Fibroblast of lung (primary cell): Measurements from ENCODE around the gene D2HGDH. TPM values are rescaled to one million over a fixed set of nuclear protein-coding genes. Genes with fewer than 3 reads are reported as not detected.

Source experiments
- DNase-seq, 2 donors: peaks; one replicate each; pipeline versions ENCODE4 v3.0.0 to v3.0.0-alpha.2; 2010; ENCODE audit warnings: low read depth in 2 of 2
- H2AFZ ChIP-seq: 2 replicates; pipeline ENCODE4 v1.5.1; 2012; ENCODE audit warnings: low read length, control low read depth, inconsistent platforms
- H3K27ac ChIP-seq: 2 replicates; pipeline ENCODE4 v1.5.1; 2011; ENCODE audit warnings: low read length, control low read depth; ENCODE audit not compliant: insufficient read depth
- H3K27me3 ChIP-seq: 2 replicates; pipeline ENCODE4 v1.5.1; 2011; ENCODE audit warnings: mild to moderate bottlenecking, low read length; ENCODE audit not compliant: control insufficient read depth, insufficient read depth
- H3K36me3 ChIP-seq: 2 replicates; pipeline ENCODE4 v1.5.1; 2011; ENCODE audit warnings: low read length; ENCODE audit not compliant: control insufficient read depth, insufficient read depth
- H3K4me1 ChIP-seq: 2 replicates; pipeline ENCODE4 v1.5.1; 2011; ENCODE audit warnings: low read length; ENCODE audit not compliant: control insufficient read depth, insufficient read depth; ENCODE audit errors: extremely low read depth
- H3K4me2 ChIP-seq: 2 replicates; pipeline ENCODE4 v1.5.1; 2011; ENCODE audit warnings: low read length, control low read depth; ENCODE audit not compliant: insufficient read depth; ENCODE audit errors: extremely low read depth
- H3K4me3 ChIP-seq, 4 experiments: fragments of 200-600 bp in 1 of 4; sonication (generic) in 1 of 4; replicated peaks in 1 of 4; 2 replicates each; pipeline ENCODE4 v1.5.1; 2011 to 2016; ENCODE audit warnings: low read length in 4 of 4, low read depth in 3 of 4, mild to moderate bottlenecking in 3 of 4, control low read depth in 2 of 4, inconsistent platforms in 1 of 4, mixed read lengths in 1 of 4; ENCODE audit not compliant: insufficient read depth in 1 of 4; ENCODE audit errors: control extremely low read depth in 1 of 4
- H3K79me2 ChIP-seq: 2 replicates; pipeline ENCODE4 v1.5.1; 2012; ENCODE audit warnings: mild to moderate bottlenecking, low read length, inconsistent platforms; ENCODE audit not compliant: control insufficient read depth, insufficient read depth
- H3K9ac ChIP-seq: 2 replicates; pipeline ENCODE4 v1.5.1; 2011; ENCODE audit warnings: mild to moderate bottlenecking, low read length, control low read depth; ENCODE audit not compliant: insufficient read depth
- H3K9me3 ChIP-seq: 2 replicates; pipeline ENCODE4 v1.5.1; 2012; ENCODE audit warnings: low read depth, low read length; ENCODE audit not compliant: control insufficient read depth, insufficient read depth
- H4K20me1 ChIP-seq: 2 replicates; pipeline ENCODE4 v1.5.1; 2011; ENCODE audit warnings: low read length; ENCODE audit not compliant: control insufficient read depth, insufficient read depth; ENCODE audit errors: extremely low read depth
- EZH2 ChIP-seq: IDR thresholded peaks from 2 replicates; pipeline ENCODE4 v1.5.1; 2012; ENCODE audit warnings: low read length, control low read depth, mild to moderate bottlenecking; ENCODE audit errors: missing control alignments
- polyA plus RNA-seq, 2 donors: library from polyadenylated mRNA; depleted of rRNA in 1 of 2; stranded (reverse) in 1 of 2; unstranded in 1 of 2; fragments of >200 nt; gene quantifications; 2 replicates each; pipeline ENCODE4 v1.2.1, GENCODE V29; 2011 to 2012; ENCODE audit warnings: missing spikeins in 1 of 2
- total RNA-seq: library from RNA; depleted of rRNA; stranded (reverse); fragments of >200 nt; gene quantifications from 2 replicates; pipeline ENCODE4 v1.2.1, GENCODE V29; 2014
- TF ChIP-seq, protein P1 (sequence below), 2 donors: IDR thresholded peaks in 1 of 2; conservative IDR thresholded peaks in 1 of 2; 1 replicate in 1 of 2; 2 replicates in 1 of 2; pipeline ENCODE4 v1.5.1; 2011 to 2012; ENCODE audit warnings: low read length in 2 of 2, control low read depth in 1 of 2, inconsistent platforms in 1 of 2, low read depth in 1 of 2, mild to moderate bottlenecking in 1 of 2

D2HGDH gene
- total and polyA plus RNA-seq, 2 donors (not counting 1 experiment from before 2014, with no cell fraction given), result 5.7 to 28.4 TPM

DNA sequence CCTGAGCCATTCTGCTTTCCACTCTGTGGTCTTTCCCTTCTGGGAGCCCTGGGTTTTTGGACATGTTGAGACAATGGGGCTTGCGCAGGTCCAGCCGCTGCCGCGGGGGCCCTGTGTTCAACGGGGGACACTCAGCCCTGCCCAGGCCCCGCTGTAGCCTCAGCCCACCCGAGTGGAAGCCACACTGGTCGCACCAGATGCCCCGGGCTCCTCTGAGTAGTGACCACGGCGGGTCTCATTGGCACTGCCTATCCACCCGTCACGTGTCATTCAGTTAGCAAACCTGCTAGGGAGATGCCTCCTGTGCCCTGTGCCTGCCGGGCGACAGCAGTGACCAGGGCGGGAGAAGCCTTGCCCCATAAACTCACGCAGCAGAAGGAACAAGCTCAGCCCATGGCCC lies 19.1 kb downstream of the D2HGDH start:
- Histone ChIP-seq H3K4me2 (no peak overlapping the region), H3K9me3 (no peaks in the 10 kb centered on the region), H3K27me3 (no peaks in the 10 kb centered on the region), H3K79me2 (no peaks in the 10 kb centered on the region), H3K36me3 (peaks cover 15% of the 10 kb centered on the region), H2AFZ (no peak overlapping the region), H4K20me1 (no peaks in the 10 kb centered on the region), H3K4me3 (no peak overlapping the region), H3K9ac (no peak overlapping the region), H3K27ac (no peak overlapping the region), H3K4me1 (no peaks in the 10 kb centered on the region)
- DNase-seq, result no peak
- TF ChIP-seq, protein P1, sequence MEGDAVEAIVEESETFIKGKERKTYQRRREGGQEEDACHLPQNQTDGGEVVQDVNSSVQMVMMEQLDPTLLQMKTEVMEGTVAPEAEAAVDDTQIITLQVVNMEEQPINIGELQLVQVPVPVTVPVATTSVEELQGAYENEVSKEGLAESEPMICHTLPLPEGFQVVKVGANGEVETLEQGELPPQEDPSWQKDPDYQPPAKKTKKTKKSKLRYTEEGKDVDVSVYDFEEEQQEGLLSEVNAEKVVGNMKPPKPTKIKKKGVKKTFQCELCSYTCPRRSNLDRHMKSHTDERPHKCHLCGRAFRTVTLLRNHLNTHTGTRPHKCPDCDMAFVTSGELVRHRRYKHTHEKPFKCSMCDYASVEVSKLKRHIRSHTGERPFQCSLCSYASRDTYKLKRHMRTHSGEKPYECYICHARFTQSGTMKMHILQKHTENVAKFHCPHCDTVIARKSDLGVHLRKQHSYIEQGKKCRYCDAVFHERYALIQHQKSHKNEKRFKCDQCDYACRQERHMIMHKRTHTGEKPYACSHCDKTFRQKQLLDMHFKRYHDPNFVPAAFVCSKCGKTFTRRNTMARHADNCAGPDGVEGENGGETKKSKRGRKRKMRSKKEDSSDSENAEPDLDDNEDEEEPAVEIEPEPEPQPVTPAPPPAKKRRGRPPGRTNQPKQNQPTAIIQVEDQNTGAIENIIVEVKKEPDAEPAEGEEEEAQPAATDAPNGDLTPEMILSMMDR (conservative IDR thresholded peaks at IDR 0.05 in 1 of 2, IDR thresholded peaks at IDR 0.05 in 1 of 2; ENCODE audit: low read depth in 1 of 2, low read length in 2 of 2), result no peak
- no peak for TF ChIP-seq EZH2

DNA sequence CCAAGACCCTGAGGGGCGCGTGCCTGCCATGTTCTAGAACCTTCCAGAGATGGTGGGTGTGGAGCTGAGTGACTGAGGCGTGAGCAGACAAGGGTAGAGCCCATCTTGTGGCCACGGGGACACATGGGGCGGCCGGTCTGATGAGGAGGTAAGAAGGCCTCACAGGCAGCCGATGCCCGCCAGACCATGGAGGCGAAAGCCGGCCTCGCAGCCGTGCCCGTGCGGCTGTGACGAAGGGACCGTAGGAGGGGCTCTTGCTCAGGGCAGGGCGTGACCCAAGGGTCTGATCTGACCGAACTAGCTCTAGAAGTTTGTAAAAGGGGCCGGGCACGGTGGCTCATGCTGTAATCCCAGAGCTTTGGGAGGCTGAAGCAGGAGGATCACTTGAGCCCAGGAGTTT lies 19.6 kb downstream of the D2HGDH start:
- no peak for DNase-seq
- no peaks in the 10 kb centered on the region for H4K20me1 ChIP-seq
- TF ChIP-seq, protein P1 (conservative IDR thresholded peaks at IDR 0.05 in 1 of 2, IDR thresholded peaks at IDR 0.05 in 1 of 2; ENCODE audit: low read depth in 1 of 2, low read length in 2 of 2), result no peak
- TF ChIP-seq EZH2, result no peak
- no peaks in the 10 kb centered on the region for H3K9me3 ChIP-seq
- H3K27me3 ChIP-seq, result no peaks in the 10 kb centered on the region
- no peak overlapping the region for H3K4me3 ChIP-seq
- H2AFZ ChIP-seq, result no peak overlapping the region
- no peaks in the 10 kb centered on the region for H3K79me2 ChIP-seq
- no peak overlapping the region for H3K27ac ChIP-seq
- no peaks in the 10 kb centered on the region for H3K4me1 ChIP-seq
- no peak overlapping the region for H3K4me2 ChIP-seq
- H3K9ac ChIP-seq, result no peak overlapping the region
- H3K36me3 ChIP-seq, result peaks cover 12% of the 10 kb centered on the region

DNA sequence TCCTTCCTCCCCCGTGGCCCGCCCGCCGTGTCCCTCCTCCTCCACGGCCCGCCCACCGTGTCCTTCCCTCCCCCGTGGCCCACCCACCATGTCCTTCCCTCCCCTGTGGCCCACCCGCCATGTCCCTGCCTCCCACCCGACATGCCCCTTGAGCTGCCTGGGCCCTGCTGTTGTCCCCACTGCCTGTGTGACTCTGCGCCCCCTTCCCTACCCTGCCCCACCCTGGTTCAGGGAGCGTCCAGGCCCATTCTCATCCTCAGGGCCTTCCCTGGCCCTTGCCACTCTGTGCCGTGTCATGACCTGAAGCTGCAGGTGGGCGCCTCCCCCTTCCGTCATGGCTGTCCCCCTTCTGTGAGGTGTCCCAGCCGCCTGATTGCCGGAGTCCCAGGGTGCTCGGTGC lies 20.7 kb downstream of the D2HGDH start:
- no peaks in the 10 kb centered on the region for H3K4me1 ChIP-seq
- H3K4me2 ChIP-seq, result no peak overlapping the region
- H3K9me3 ChIP-seq, result no peaks in the 10 kb centered on the region
- H3K27ac ChIP-seq, result no peak overlapping the region
- H3K36me3 ChIP-seq, result peaks cover 10% of the 10 kb centered on the region
- no peaks in the 10 kb centered on the region for H3K79me2 ChIP-seq
- H3K4me3 ChIP-seq, result no peak overlapping the region
- no peak overlapping the region for H3K9ac ChIP-seq
- no peaks in the 10 kb centered on the region for H3K27me3 ChIP-seq
- no peaks in the 10 kb centered on the region for H4K20me1 ChIP-seq
- no peak overlapping the region for H2AFZ ChIP-seq
- DNase-seq, result no peak
- no peak for TF ChIP-seq EZH2
- TF ChIP-seq, protein P1 (conservative IDR thresholded peaks at IDR 0.05 in 1 of 2, IDR thresholded peaks at IDR 0.05 in 1 of 2; ENCODE audit: low read depth in 1 of 2, low read length in 2 of 2), result no peak
